ENCODE measurements around the gene MEGF6. TPM values are rescaled to one million over a fixed set of nuclear protein-coding genes. Genes with fewer than 3 reads are reported as not detected.
A peak's percentile ranks its signal among the peaks of the same experiment; 100 is the strongest.

The MEGF6 gene
- total RNA-seq, 1 donor from 2014 or later = 209 TPM

- H3K4me1 Mint-ChIP-seq = peaks cover 21% of the 10 kb centered on the region
- no peak overlapping the region for H3K4me3 Mint-ChIP-seq
- no peaks in the 10 kb centered on the region for H3K9me3 Mint-ChIP-seq
- TF ChIP-seq, protein P1, sequence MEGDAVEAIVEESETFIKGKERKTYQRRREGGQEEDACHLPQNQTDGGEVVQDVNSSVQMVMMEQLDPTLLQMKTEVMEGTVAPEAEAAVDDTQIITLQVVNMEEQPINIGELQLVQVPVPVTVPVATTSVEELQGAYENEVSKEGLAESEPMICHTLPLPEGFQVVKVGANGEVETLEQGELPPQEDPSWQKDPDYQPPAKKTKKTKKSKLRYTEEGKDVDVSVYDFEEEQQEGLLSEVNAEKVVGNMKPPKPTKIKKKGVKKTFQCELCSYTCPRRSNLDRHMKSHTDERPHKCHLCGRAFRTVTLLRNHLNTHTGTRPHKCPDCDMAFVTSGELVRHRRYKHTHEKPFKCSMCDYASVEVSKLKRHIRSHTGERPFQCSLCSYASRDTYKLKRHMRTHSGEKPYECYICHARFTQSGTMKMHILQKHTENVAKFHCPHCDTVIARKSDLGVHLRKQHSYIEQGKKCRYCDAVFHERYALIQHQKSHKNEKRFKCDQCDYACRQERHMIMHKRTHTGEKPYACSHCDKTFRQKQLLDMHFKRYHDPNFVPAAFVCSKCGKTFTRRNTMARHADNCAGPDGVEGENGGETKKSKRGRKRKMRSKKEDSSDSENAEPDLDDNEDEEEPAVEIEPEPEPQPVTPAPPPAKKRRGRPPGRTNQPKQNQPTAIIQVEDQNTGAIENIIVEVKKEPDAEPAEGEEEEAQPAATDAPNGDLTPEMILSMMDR (IDR thresholded peaks at IDR 0.05; ENCODE audit: unreplicated experiment) = no peak
- H3K27ac Mint-ChIP-seq = no peak overlapping the region
- peaks cover 6% of the 10 kb centered on the region for H3K36me3 Mint-ChIP-seq
- no peak for DNase-seq (ENCODE audit: low spot score in 2 of 2, unreplicated experiment in 2 of 2)
- H3K27me3 Mint-ChIP-seq (ENCODE audit: low read depth) = no peaks in the 10 kb centered on the region
Measured at GRCh38 chr1:3561702-3562101, 49.6 kb downstream of the MEGF6 start.

GRCh38 chr1:3560981-3561380 is 50.3 kb downstream of the MEGF6 start:
- H3K27me3 Mint-ChIP-seq (ENCODE audit: low read depth) = no peaks in the 10 kb centered on the region
- no peak overlapping the region for H3K4me3 Mint-ChIP-seq
- TF ChIP-seq, protein P1 (IDR thresholded peaks at IDR 0.05; ENCODE audit: unreplicated experiment) = no peak
- DNase-seq (ENCODE audit: low spot score in 2 of 2, unreplicated experiment in 2 of 2) = no peak
- no peak overlapping the region for H3K27ac Mint-ChIP-seq
- peaks cover 23% of the 10 kb centered on the region for H3K4me1 Mint-ChIP-seq
- no peaks in the 10 kb centered on the region for H3K9me3 Mint-ChIP-seq
- H3K36me3 Mint-ChIP-seq = peaks cover 6% of the 10 kb centered on the region

DNA sequence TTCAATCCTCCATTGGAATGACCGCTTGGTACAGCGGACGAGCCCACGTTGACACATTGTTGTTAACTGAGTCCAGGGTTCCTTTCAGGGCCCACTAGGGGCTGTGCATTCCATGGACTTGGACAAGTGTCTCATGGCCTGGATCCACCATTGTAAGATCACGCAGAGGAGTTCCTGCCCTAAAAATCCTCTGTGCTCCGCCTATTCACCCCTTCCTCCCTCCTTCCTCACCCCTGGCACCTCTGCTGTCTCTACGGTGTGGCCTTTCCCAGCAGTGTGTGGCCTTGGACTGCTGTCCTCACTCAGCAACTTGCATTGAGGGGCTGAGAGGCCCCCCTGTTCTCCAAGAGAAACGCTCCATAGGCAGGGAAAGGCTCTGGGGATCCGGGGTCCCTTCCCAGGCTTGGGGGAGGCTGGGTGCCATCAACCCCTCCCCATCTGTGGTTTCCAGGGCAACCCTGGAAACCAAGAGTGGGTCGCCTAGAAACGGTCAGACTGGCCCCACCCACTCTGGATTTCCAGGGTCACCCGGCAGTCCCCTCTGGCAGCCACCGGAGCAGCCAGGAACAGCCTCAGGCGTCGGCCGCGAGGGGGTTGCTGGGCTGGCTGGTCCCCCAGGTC is 50.9 kb downstream of the MEGF6 start:
- TF ChIP-seq, protein P1 (IDR thresholded peaks at IDR 0.05; ENCODE audit: unreplicated experiment) = no peak
- Mint-ChIP-seq H3K27me3 (ENCODE audit: low read depth) (no peaks in the 10 kb centered on the region), H3K27ac (peak overlapping the region; percentile 34)

GRCh38 chr1:3558036-3558726 is 53.1 kb downstream of the MEGF6 start:
- H3K36me3 Mint-ChIP-seq = peaks cover 6% of the 10 kb centered on the region
- no peaks in the 10 kb centered on the region for H3K27me3 Mint-ChIP-seq (ENCODE audit: low read depth)
- TF ChIP-seq, protein P1 (IDR thresholded peaks at IDR 0.05; ENCODE audit: unreplicated experiment) = no peak
- no peak overlapping the region for H3K4me3 Mint-ChIP-seq
- no peak for DNase-seq (ENCODE audit: low spot score in 2 of 2, unreplicated experiment in 2 of 2)
- H3K27ac Mint-ChIP-seq = no peak overlapping the region
- peaks cover 26% of the 10 kb centered on the region for H3K4me1 Mint-ChIP-seq
- H3K9me3 Mint-ChIP-seq = no peaks in the 10 kb centered on the region

More for the DNA sequence above, 50.9 kb downstream of the MEGF6 start:
- peaks cover 6% of the 10 kb centered on the region for H3K36me3 Mint-ChIP-seq
- H3K9me3 Mint-ChIP-seq = no peaks in the 10 kb centered on the region
- no peak for DNase-seq (ENCODE audit: low spot score in 2 of 2, unreplicated experiment in 2 of 2)
- peaks cover 22% of the 10 kb centered on the region for H3K4me1 Mint-ChIP-seq
- no peak overlapping the region for H3K4me3 Mint-ChIP-seq

DNA sequence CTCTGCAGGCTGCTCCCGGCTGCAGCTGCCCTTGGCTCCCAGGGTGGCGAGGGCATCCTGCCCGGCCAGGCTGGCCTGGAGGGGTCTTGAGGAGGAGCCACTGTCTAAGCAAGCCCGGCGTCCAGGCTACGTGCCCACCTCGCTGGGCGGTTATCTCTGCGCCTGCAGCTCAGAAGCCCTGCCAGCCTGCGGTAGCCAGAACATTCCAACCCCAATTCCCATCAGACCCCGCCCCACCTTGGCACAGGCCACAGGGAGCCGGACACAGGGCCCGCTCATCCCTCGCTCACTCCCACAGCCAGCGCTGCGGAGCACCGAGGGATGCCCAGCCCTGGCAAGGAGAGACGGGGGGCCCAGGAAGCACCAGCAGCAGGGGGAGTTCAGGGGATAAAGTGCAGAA is 53.9 kb downstream of the MEGF6 start:
- Mint-ChIP-seq H3K36me3 (peaks cover 6% of the 10 kb centered on the region), H3K9me3 (no peaks in the 10 kb centered on the region), H3K4me1 (peaks cover 26% of the 10 kb centered on the region), H3K27ac (no peak overlapping the region), H3K4me3 (no peak overlapping the region), H3K27me3 (ENCODE audit: low read depth) (no peaks in the 10 kb centered on the region)
- DNase-seq (ENCODE audit: low spot score in 2 of 2, unreplicated experiment in 2 of 2) = no peak
- TF ChIP-seq, protein P1 (IDR thresholded peaks at IDR 0.05; ENCODE audit: unreplicated experiment) = no peak
